SK-N-SH (cell line): Measurements from ENCODE around the gene FAM184A. TPM values are rescaled to one million over a fixed set of nuclear protein-coding genes. Genes with fewer than 3 reads are reported as not detected.
"Not testable (repeated sequence)": the region's sequence is repeated elsewhere in the genome, so short reads cannot be mapped to it uniquely, and the experiment has no call there.

Experiments
- CTCF ChIA-PET: fragments of 300-600, 350-600 bp; formaldehyde crosslinking; extraction: SDS; loops from one replicate; lab custom pipeline; 2021; lab: Yijun Ruan, JAX
- POLR2A ChIA-PET: fragments of 350-600 bp; sonication (Branson Sonifier 250); formaldehyde crosslinking; extraction: SDS; loops from one replicate; lab custom pipeline; 2020; ENCODE audit warnings: antibody characterized with exemption, inconsistent platforms; lab: Yijun Ruan, JAX
- DNase-seq: peaks from one replicate; pipeline ENCODE4 v3.0.0; 2012
- H2AFZ ChIP-seq: fragments of 200-600 bp; sonication (generic); 2 replicates; pipeline ENCODE4 v1.8.1; 2016; ENCODE audit warnings: antibody characterized with exemption, mild to moderate bottlenecking, low read depth
- H3F3A ChIP-seq: fragments of 200-600 bp; sonication (generic); replicated peaks from 2 replicates; pipeline ENCODE3; 2016; ENCODE audit warnings: antibody characterized with exemption, mild to moderate bottlenecking; ENCODE audit not compliant: insufficient read depth
- H3K27ac ChIP-seq, 2 experiments: fragments of 200-500 bp in 1 of 2; fragments of 200-600 bp in 1 of 2; sonication (Bioruptor generic) in 1 of 2; sonication (generic), shearing (Covaris generic) in 1 of 2; 2 replicates each; pipeline versions ENCODE4 v1.5.1 to v1.6.1; 2014 to 2016; ENCODE audit warnings: low read depth in 2 of 2, inconsistent platforms in 1 of 2, low read length in 1 of 2, mild to moderate bottlenecking in 1 of 2, mixed read lengths in 1 of 2
- H3K27me3 ChIP-seq: fragments of 200-600 bp; sonication (generic), shearing (Covaris generic); 2 replicates; pipeline ENCODE4 v1.6.1; 2016; ENCODE audit warnings: mixed run types; ENCODE audit not compliant: insufficient read depth
- H3K36me3 ChIP-seq, 2 experiments: fragments of 200-500 bp in 1 of 2; fragments of 200-600 bp in 1 of 2; sonication (Bioruptor generic) in 1 of 2; sonication (generic) in 1 of 2; replicated peaks in 1 of 2; 2 replicates each; pipeline versions ENCODE3 to v1.5.1; 2014 to 2016; ENCODE audit warnings: low read length in 1 of 2, mild to moderate bottlenecking in 1 of 2; ENCODE audit not compliant: insufficient read depth in 2 of 2, control insufficient read depth in 1 of 2
- H3K4me1 ChIP-seq, 2 experiments: fragments of 200-500 bp in 1 of 2; fragments of 200-600 bp in 1 of 2; sonication (Bioruptor generic) in 1 of 2; sonication (generic), shearing (Covaris generic) in 1 of 2; 2 replicates each; pipeline versions ENCODE4 v1.5.1 to v1.6.1; 2014 to 2016; ENCODE audit warnings: low read depth in 1 of 2, low read length in 1 of 2, mixed run types in 1 of 2; ENCODE audit not compliant: insufficient read depth in 2 of 2, control insufficient read depth in 1 of 2
- H3K4me2 ChIP-seq: fragments of 200-600 bp; sonication (generic), shearing (Covaris generic); 2 replicates; pipeline ENCODE4 v1.6.1; 2017; ENCODE audit warnings: mixed run types
- H3K4me3 ChIP-seq, 2 experiments: fragments of 200-500 bp in 1 of 2; fragments of 200-600 bp in 1 of 2; sonication (Bioruptor generic) in 1 of 2; sonication (generic), shearing (Covaris generic) in 1 of 2; 2 replicates each; pipeline versions ENCODE4 v1.5.1 to v1.8.1; 2014 to 2016; ENCODE audit warnings: low read depth in 2 of 2, inconsistent platforms in 1 of 2, low read length in 1 of 2, mild to moderate bottlenecking in 1 of 2, mixed read lengths in 1 of 2, moderate library complexity in 1 of 2
- H3K79me2 ChIP-seq: fragments of 200-600 bp; sonication (generic); 2 replicates; pipeline ENCODE4 v1.8.1; 2017; ENCODE audit warnings: mild to moderate bottlenecking; ENCODE audit not compliant: insufficient read depth
- H3K9ac ChIP-seq: fragments of 200-600 bp; sonication (generic); 2 replicates; pipeline ENCODE4 v1.6.1; 2017; ENCODE audit warnings: mixed run types
- H3K9me2 ChIP-seq: fragments of 200-600 bp; sonication (generic); 2 replicates; pipeline ENCODE4 v1.6.1; 2017; ENCODE audit warnings: mixed run types
- H3K9me3 ChIP-seq: fragments of 200-600 bp; sonication (generic); 2 replicates; pipeline ENCODE4 v1.6.1; 2017; ENCODE audit warnings: mixed run types, mild to moderate bottlenecking, moderate library complexity
- H4K20me1 ChIP-seq: fragments of 200-600 bp; sonication (generic); 2 replicates; pipeline ENCODE4 v1.6.1; 2017; ENCODE audit warnings: mild to moderate bottlenecking, mixed run types; ENCODE audit not compliant: insufficient read depth
- MEF2A ChIP-seq: IDR thresholded peaks from 2 replicates; pipeline ENCODE4 v1.4.0; 2012; ENCODE audit warnings: low read depth, borderline replicate concordance
- MXI1 ChIP-seq: IDR thresholded peaks from 2 replicates; pipeline ENCODE4 v1.6.1; 2012; ENCODE audit warnings: mild to moderate bottlenecking, low read depth, low read length, improper control_type of control experiment
- WGBS: methylation state at CpG from one replicate; pipeline ENCODE4 v1.1.6; 2017; ENCODE audit warnings: low lambda C conversion rate; 5-methylcytosine and 5-hydroxymethylcytosine counted together
- polyA plus RNA-seq, 3 experiments: library from polyadenylated mRNA; depleted of rRNA; stranded (reverse); fragments of >200 nt; gene quantifications; 2 replicates each; pipeline ENCODE4 v1.2.3, GENCODE V29; 2012
- TF ChIP-seq, protein P1 (sequence below): IDR thresholded peaks from 2 replicates; pipeline ENCODE4 v1.6.1; 2012; ENCODE audit warnings: mild to moderate bottlenecking, low read depth, low read length, moderate library complexity
- TF ChIP-seq, protein P2 (sequence below): IDR thresholded peaks from 2 replicates; pipeline ENCODE4 v1.4.0; 2012; ENCODE audit warnings: low read depth, borderline replicate concordance
- TF ChIP-seq, protein P3 (sequence below): fragments of 200-600 bp; sonication (generic); IDR thresholded peaks from 2 replicates; pipeline ENCODE4 v1.6.1; 2017; ENCODE audit warnings: antibody characterized with exemption, mild to moderate bottlenecking, moderate library complexity

The FAM184A gene
- polyA plus RNA-seq, 1 of the 3 experiments (the other 2 are of a cell fraction) = 0.38 TPM

DNA sequence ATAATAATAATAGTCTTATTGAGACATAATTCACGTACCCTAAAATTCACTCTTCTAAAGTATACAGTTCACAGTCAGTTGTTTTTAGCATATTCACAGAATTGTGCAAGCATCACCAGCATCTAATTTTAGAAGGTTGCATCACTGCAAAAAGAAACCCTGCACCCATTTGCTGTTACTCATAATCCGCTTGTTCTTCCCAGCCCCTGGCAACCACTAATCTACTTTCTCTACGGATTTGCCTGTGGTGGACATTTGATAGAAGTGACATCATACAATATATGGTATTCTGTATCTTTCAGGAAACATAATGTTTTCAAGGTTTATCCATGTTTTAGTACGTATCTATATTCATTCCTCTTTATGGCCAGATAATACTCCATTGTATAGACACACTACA, 41.5 kb upstream of the FAM184A start:
- WGBS = 78% methylated on average over 4 of the region's 4 CpGs
- H3K36me3 ChIP-seq = no peaks in the 10 kb centered on the region
- H3K79me2 ChIP-seq = no peaks in the 10 kb centered on the region
- no peak overlapping the region for H3K9ac ChIP-seq
- no peaks in the 10 kb centered on the region for H3K27me3 ChIP-seq
- TF ChIP-seq MEF2A = peak; percentile 20; the same call in 1 of the 2 replicates
- TF ChIP-seq, protein P1, sequence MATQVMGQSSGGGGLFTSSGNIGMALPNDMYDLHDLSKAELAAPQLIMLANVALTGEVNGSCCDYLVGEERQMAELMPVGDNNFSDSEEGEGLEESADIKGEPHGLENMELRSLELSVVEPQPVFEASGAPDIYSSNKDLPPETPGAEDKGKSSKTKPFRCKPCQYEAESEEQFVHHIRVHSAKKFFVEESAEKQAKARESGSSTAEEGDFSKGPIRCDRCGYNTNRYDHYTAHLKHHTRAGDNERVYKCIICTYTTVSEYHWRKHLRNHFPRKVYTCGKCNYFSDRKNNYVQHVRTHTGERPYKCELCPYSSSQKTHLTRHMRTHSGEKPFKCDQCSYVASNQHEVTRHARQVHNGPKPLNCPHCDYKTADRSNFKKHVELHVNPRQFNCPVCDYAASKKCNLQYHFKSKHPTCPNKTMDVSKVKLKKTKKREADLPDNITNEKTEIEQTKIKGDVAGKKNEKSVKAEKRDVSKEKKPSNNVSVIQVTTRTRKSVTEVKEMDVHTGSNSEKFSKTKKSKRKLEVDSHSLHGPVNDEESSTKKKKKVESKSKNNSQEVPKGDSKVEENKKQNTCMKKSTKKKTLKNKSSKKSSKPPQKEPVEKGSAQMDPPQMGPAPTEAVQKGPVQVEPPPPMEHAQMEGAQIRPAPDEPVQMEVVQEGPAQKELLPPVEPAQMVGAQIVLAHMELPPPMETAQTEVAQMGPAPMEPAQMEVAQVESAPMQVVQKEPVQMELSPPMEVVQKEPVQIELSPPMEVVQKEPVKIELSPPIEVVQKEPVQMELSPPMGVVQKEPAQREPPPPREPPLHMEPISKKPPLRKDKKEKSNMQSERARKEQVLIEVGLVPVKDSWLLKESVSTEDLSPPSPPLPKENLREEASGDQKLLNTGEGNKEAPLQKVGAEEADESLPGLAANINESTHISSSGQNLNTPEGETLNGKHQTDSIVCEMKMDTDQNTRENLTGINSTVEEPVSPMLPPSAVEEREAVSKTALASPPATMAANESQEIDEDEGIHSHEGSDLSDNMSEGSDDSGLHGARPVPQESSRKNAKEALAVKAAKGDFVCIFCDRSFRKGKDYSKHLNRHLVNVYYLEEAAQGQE = no peak
- TF ChIP-seq, protein P2, sequence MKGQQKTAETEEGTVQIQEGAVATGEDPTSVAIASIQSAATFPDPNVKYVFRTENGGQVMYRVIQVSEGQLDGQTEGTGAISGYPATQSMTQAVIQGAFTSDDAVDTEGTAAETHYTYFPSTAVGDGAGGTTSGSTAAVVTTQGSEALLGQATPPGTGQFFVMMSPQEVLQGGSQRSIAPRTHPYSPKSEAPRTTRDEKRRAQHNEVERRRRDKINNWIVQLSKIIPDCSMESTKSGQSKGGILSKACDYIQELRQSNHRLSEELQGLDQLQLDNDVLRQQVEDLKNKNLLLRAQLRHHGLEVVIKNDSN = no peak
- H3K4me1 ChIP-seq = no peaks in the 10 kb centered on the region; a peak in 1 of 4 replicates
- H3K9me2 ChIP-seq = no peaks in the 10 kb centered on the region
- ChIA-PET POLR2A (no interaction called here), CTCF (interaction anchor here (1.3 to 4.0 kb wide), 2 partner anchors 9 to 10 kb away, joined by 5 to 21 read pairs; no protein-coding TSS in a partner anchor)
- no peak overlapping the region for H3K4me3 ChIP-seq
- no peak overlapping the region for H3K27ac ChIP-seq
- no peaks in the 10 kb centered on the region for H4K20me1 ChIP-seq
- no peak for DNase-seq
- H3K9me3 ChIP-seq = no peaks in the 10 kb centered on the region
- H3F3A ChIP-seq = peaks cover 7% of the 10 kb centered on the region
- H2AFZ ChIP-seq = no peak overlapping the region
- H3K4me2 ChIP-seq = no peak overlapping the region

DNA sequence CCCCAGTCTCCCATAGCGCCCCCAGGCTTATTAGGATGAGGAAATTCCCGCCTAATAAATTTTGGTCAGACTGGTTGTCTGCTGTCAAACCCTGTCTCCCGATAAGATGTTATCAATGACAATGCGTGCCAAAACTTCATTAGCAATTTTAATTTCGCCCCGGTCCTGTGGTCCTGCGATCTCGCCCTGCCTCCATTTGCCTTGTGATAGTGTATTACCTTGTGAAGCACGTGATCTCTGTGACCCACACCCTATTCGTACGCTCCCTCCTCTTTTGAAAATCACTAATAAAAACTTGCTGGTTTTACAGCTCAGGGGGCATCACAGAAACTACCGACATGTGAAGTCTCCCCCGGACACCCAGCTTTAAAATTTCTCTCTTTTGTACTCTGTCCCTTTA, 40.6 kb upstream of the FAM184A start:
- CTCF ChIA-PET = interaction anchor here (1.3 to 4.0 kb wide), 2 partner anchors 8 to 11 kb away, joined by 5 to 21 read pairs; no protein-coding TSS in a partner anchor
- H4K20me1 ChIP-seq, H3K4me2 ChIP-seq, H3K4me3 ChIP-seq, H3K79me2 ChIP-seq, H3K27ac ChIP-seq, H3K9me3 ChIP-seq, DNase-seq, H3K27me3 ChIP-seq, POLR2A ChIA-PET, H3F3A ChIP-seq, H2AFZ ChIP-seq, H3K36me3 ChIP-seq, H3K9me2 ChIP-seq, H3K9ac ChIP-seq, H3K4me1 ChIP-seq: not testable (repeated sequence)
- 69% methylated on average over 13 of the region's 13 CpGs for WGBS

DNA sequence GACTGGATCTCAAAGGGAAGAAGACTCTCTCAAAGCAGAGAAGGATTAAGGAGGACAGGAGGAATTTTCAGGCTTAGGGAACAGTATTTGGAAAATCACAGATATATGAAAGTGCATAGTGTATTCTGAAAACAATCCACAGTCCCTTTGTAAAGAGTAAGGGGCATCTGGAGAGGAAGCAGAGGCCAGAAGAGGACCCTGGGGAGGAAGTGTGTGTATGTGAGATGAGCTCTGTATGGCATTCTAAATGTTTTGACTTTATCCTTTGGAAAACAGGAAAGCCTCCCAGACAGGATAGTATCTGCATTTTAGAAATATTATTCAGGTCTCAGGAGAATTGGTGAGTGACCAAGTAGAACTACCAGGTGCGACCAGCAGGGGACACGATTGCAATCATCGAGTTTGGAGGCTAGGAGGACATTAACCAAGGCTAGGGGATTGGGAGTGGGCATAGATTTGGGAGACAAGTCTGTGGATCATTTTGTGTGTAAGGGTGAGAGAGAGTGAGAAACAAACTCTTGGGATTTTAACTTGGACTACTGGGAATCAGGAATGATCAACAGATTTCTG, 38.3 kb upstream of the FAM184A start:
- no peak overlapping the region for H3K9ac ChIP-seq
- no peaks in the 10 kb centered on the region for H3K4me1 ChIP-seq
- POLR2A ChIA-PET = no interaction called here
- no peaks in the 10 kb centered on the region for H3K9me3 ChIP-seq
- H4K20me1 ChIP-seq = no peaks in the 10 kb centered on the region
- H3K9me2 ChIP-seq = no peaks in the 10 kb centered on the region
- TF ChIP-seq, protein P3, sequence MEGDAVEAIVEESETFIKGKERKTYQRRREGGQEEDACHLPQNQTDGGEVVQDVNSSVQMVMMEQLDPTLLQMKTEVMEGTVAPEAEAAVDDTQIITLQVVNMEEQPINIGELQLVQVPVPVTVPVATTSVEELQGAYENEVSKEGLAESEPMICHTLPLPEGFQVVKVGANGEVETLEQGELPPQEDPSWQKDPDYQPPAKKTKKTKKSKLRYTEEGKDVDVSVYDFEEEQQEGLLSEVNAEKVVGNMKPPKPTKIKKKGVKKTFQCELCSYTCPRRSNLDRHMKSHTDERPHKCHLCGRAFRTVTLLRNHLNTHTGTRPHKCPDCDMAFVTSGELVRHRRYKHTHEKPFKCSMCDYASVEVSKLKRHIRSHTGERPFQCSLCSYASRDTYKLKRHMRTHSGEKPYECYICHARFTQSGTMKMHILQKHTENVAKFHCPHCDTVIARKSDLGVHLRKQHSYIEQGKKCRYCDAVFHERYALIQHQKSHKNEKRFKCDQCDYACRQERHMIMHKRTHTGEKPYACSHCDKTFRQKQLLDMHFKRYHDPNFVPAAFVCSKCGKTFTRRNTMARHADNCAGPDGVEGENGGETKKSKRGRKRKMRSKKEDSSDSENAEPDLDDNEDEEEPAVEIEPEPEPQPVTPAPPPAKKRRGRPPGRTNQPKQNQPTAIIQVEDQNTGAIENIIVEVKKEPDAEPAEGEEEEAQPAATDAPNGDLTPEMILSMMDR = peak; percentile 45
- TF ChIP-seq MXI1 = no peak
- TF ChIP-seq, all 33 proteins: peak for 1
- no peak for DNase-seq
- 77% methylated on average over 3 of the region's 3 CpGs for WGBS
- no peaks in the 10 kb centered on the region for H3F3A ChIP-seq
- no peak overlapping the region for H2AFZ ChIP-seq
- H3K27me3 ChIP-seq = no peaks in the 10 kb centered on the region
- no peaks in the 10 kb centered on the region for H3K36me3 ChIP-seq
- H3K79me2 ChIP-seq = no peaks in the 10 kb centered on the region
- no peak overlapping the region for H3K4me2 ChIP-seq
- CTCF ChIA-PET = interaction anchor here (0.6 to 4.0 kb wide), 3 partner anchors 13 to 1852 kb away, joined by 3 to 21 read pairs (median 4); partner anchors contain the start of gene FAM184A
- H3K4me3 ChIP-seq = no peak overlapping the region
- H3K27ac ChIP-seq = no peak overlapping the region
